ENCODE results near the gene BCAS3. TPM values are rescaled to one million over a fixed set of nuclear protein-coding genes. Genes with fewer than 3 reads are reported as not detected.

The BCAS3 gene
- total RNA-seq, 2 experiments from 2014 or later: 13.4 to 14.5 TPM

GRCh38 chr17:61167075-61167474 is 489.4 kb downstream of the BCAS3 start:
- H3K9me3 ChIP-seq (ENCODE audit: low read length): no peaks in the 10 kb centered on the region
- no peaks in the 10 kb centered on the region for H3K36me3 ChIP-seq (ENCODE audit: insufficient read depth, low read length)
- H3K4me3 ChIP-seq (ENCODE audit: low read depth, low read length, poor library complexity, severe bottlenecking): no peak overlapping the region
- H3K9me2 ChIP-seq (ENCODE audit: insufficient read depth, low read length): no peaks in the 10 kb centered on the region
- ChIA-PET POLR2A (no interaction called here), CTCF (ENCODE audit: unreplicated experiment) (interaction anchor here (0.6 kb wide), 1 partner anchor 208 kb away, joined by 3 read pairs; no protein-coding TSS in a partner anchor)
- no peaks in the 10 kb centered on the region for H4K20me1 ChIP-seq (ENCODE audit: insufficient read depth, low read length)
- no peak overlapping the region for H3K27ac ChIP-seq (ENCODE audit: low read depth, low read length, poor library complexity, severe bottlenecking)
- no peak overlapping the region for H2AFZ ChIP-seq (ENCODE audit: low read length)
- no peak overlapping the region for H3K4me2 ChIP-seq (ENCODE audit: low read length)
- H3K79me2 ChIP-seq (ENCODE audit: insufficient read depth, low read depth, low read length): no peaks in the 10 kb centered on the region
- no peaks in the 10 kb centered on the region for H3K4me1 ChIP-seq (ENCODE audit: insufficient read depth, low read length, poor library complexity, severe bottlenecking)
- no peak for DNase-seq (ENCODE audit: low spot score)
- no TSS peak for BruUV-seq (replicated peaks)
- intact Hi-C loops (cut with micrococcal nuclease; ENCODE audit: unreplicated experiment): no loop called here
- TF ChIP-seq, protein P1, sequence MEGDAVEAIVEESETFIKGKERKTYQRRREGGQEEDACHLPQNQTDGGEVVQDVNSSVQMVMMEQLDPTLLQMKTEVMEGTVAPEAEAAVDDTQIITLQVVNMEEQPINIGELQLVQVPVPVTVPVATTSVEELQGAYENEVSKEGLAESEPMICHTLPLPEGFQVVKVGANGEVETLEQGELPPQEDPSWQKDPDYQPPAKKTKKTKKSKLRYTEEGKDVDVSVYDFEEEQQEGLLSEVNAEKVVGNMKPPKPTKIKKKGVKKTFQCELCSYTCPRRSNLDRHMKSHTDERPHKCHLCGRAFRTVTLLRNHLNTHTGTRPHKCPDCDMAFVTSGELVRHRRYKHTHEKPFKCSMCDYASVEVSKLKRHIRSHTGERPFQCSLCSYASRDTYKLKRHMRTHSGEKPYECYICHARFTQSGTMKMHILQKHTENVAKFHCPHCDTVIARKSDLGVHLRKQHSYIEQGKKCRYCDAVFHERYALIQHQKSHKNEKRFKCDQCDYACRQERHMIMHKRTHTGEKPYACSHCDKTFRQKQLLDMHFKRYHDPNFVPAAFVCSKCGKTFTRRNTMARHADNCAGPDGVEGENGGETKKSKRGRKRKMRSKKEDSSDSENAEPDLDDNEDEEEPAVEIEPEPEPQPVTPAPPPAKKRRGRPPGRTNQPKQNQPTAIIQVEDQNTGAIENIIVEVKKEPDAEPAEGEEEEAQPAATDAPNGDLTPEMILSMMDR (conservative IDR thresholded peaks at IDR 0.05; ENCODE audit: low read length): no peak
- TF ChIP-seq EZH2phosphoT487 (IDR thresholded peaks at IDR 0.05; ENCODE audit: borderline replicate concordance, low read depth, low read length): no peak

- H4K20me1 ChIP-seq (ENCODE audit: insufficient read depth, low read length): no peaks in the 10 kb centered on the region
- TF ChIP-seq, protein P1 (conservative IDR thresholded peaks at IDR 0.05; ENCODE audit: low read length): no peak
- TF ChIP-seq EZH2phosphoT487 (IDR thresholded peaks at IDR 0.05; ENCODE audit: borderline replicate concordance, low read depth, low read length): no peak
- no peaks in the 10 kb centered on the region for H3K4me1 ChIP-seq (ENCODE audit: insufficient read depth, low read length, poor library complexity, severe bottlenecking)
- no peak overlapping the region for H3K4me3 ChIP-seq (ENCODE audit: low read depth, low read length, poor library complexity, severe bottlenecking)
- ChIA-PET CTCF (ENCODE audit: unreplicated experiment) (no interaction called here), POLR2A (no interaction called here)
- H3K9me2 ChIP-seq (ENCODE audit: insufficient read depth, low read length): no peaks in the 10 kb centered on the region
- no peaks in the 10 kb centered on the region for H3K36me3 ChIP-seq (ENCODE audit: insufficient read depth, low read length)
- no peak overlapping the region for H3K4me2 ChIP-seq (ENCODE audit: low read length)
- H3K27ac ChIP-seq (ENCODE audit: low read depth, low read length, poor library complexity, severe bottlenecking): no peak overlapping the region
- BruUV-seq (replicated peaks): no TSS peak
- no peak overlapping the region for H2AFZ ChIP-seq (ENCODE audit: low read length)
- DNase-seq (ENCODE audit: low spot score): no peak
- H3K79me2 ChIP-seq (ENCODE audit: insufficient read depth, low read depth, low read length): no peaks in the 10 kb centered on the region
- intact Hi-C loops (cut with micrococcal nuclease; ENCODE audit: unreplicated experiment): no loop called here
- H3K9me3 ChIP-seq (ENCODE audit: low read length): no peaks in the 10 kb centered on the region
Observed at GRCh38 chr17:61168506-61168905, 490.9 kb downstream of the BCAS3 start.

DNA sequence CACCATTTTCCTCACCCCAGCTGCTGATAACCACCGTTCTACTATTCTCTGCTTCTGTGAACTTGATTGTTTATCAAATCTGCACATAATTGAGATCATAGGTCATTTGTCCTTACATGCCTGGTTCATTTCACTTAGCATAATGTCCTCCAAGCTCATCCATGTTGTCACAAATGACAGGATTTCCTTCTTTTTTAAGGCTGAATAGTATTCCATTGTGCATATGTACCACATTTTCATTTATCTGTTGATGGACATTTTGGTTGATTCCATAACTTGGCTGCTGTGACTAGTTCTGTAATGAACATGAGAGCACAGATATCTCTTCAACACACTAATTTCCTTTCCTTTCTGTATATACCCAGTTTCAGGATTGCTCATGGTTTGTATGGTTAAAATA is 496.7 kb downstream of the BCAS3 start:
- Histone ChIP-seq H3K9me3 (ENCODE audit: low read length) (no peaks in the 10 kb centered on the region), H3K36me3 (ENCODE audit: insufficient read depth, low read length) (no peaks in the 10 kb centered on the region), H3K4me3 (ENCODE audit: low read depth, low read length, poor library complexity, severe bottlenecking) (no peak overlapping the region), H3K4me2 (ENCODE audit: low read length) (no peak overlapping the region), H3K4me1 (ENCODE audit: insufficient read depth, low read length, poor library complexity, severe bottlenecking) (no peaks in the 10 kb centered on the region), H3K79me2 (ENCODE audit: insufficient read depth, low read depth, low read length) (no peaks in the 10 kb centered on the region), H4K20me1 (ENCODE audit: insufficient read depth, low read length) (no peaks in the 10 kb centered on the region), H3K9me2 (ENCODE audit: insufficient read depth, low read length) (no peaks in the 10 kb centered on the region), H2AFZ (ENCODE audit: low read length) (no peak overlapping the region), H3K27ac (ENCODE audit: low read depth, low read length, poor library complexity, severe bottlenecking) (no peak overlapping the region)
- no TSS peak for BruUV-seq (replicated peaks)
- TF ChIP-seq EZH2phosphoT487 (IDR thresholded peaks at IDR 0.05; ENCODE audit: borderline replicate concordance, low read depth, low read length): no peak
- TF ChIP-seq, protein P1 (conservative IDR thresholded peaks at IDR 0.05; ENCODE audit: low read length): no peak
- intact Hi-C loops (cut with micrococcal nuclease; ENCODE audit: unreplicated experiment): no loop called here
- ChIA-PET POLR2A (no interaction called here), CTCF (ENCODE audit: unreplicated experiment) (no interaction called here)
- DNase-seq (ENCODE audit: low spot score): no peak
